Fibroblast of villous mesenchyme (primary cell): ENCODE measurements around the gene SPATC1L. TPM values are rescaled to one million over a fixed set of nuclear protein-coding genes. Genes with fewer than 3 reads are reported as not detected.

ENCODE experiments used
- DNase-seq: peaks from one replicate; pipeline ENCODE4 v3.0.0-alpha.2; 2010; ENCODE audit warnings: low read depth
- H3K4me3 ChIP-seq: 2 replicates; pipeline ENCODE4 v1.5.1; 2011; ENCODE audit warnings: low read depth, mild to moderate bottlenecking, low read length
- total RNA-seq: library from RNA; depleted of rRNA; stranded (reverse); fragments of >200 nt; gene quantifications from 2 replicates; pipeline ENCODE4 v1.2.3, GENCODE V29; 2012
- TF ChIP-seq, protein P1 (sequence below): IDR thresholded peaks from 2 replicates; pipeline ENCODE4 v1.5.1; 2012; ENCODE audit warnings: low read depth, mild to moderate bottlenecking, low read length; ENCODE audit not compliant: insufficient read depth

The SPATC1L gene
- total RNA-seq, 1 donor: 9.5 TPM

DNA sequence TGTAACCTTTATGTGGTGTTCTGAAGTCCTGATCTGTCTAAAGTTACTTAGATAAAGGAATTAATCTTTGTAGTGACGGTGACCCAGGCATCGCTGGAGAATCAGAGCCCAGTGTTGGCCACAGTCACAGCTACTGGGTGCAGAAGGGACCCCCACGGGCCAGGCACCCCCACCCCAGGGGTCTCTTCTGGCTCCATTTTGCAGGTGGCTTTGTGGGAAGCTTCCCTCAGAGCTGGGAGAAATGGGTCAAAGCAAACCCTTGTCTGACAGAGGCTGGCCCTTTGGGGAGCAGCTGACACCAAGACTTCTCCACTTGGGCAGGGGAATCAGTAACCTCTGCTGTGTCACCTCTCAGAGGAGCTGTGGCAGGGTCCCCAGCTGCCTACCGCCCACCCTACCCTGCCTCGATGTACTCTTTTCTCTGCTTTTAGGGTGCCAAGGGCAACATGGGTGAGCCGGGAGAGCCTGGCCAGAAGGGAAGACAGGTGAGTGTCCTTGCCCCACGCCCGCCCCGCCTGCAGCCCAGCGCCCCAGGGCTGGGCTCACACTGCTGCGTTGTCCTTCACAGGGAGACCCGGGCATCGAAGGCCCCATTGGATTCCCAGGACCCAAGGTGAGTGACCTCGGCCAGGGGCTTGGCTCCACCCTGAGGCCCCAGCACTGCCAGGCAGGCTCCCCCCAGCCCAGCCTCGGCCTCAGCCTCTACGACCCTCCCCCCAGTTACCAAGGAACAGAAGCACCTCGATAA lies 68.6 kb downstream of the SPATC1L start:
- TF ChIP-seq, protein P1, sequence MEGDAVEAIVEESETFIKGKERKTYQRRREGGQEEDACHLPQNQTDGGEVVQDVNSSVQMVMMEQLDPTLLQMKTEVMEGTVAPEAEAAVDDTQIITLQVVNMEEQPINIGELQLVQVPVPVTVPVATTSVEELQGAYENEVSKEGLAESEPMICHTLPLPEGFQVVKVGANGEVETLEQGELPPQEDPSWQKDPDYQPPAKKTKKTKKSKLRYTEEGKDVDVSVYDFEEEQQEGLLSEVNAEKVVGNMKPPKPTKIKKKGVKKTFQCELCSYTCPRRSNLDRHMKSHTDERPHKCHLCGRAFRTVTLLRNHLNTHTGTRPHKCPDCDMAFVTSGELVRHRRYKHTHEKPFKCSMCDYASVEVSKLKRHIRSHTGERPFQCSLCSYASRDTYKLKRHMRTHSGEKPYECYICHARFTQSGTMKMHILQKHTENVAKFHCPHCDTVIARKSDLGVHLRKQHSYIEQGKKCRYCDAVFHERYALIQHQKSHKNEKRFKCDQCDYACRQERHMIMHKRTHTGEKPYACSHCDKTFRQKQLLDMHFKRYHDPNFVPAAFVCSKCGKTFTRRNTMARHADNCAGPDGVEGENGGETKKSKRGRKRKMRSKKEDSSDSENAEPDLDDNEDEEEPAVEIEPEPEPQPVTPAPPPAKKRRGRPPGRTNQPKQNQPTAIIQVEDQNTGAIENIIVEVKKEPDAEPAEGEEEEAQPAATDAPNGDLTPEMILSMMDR: no peak
- no peak for DNase-seq
- no peak overlapping the region for H3K4me3 ChIP-seq

DNA sequence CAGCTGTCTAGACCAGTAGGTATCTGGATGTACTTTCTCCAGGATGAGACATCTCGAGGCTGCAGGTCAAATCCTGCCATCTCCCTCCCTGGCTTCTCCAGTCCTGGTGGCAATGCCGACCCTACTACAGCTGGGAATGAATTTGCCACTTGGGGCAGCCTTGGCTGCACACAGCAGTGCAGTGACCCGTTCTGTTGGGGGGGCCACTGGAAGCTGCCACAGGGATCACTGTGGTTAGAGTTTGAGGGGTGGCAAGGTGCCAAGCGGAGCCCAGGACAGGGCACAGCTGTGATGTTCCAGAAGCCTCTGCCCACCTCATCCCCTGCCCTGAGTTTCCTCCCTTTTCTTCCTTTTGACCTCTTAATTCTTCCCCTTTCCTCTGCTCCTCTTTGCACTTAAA lies 69.3 kb downstream of the SPATC1L start:
- H3K4me3 ChIP-seq: no peak overlapping the region
- TF ChIP-seq, protein P1: no peak
- no peak for DNase-seq

DNA sequence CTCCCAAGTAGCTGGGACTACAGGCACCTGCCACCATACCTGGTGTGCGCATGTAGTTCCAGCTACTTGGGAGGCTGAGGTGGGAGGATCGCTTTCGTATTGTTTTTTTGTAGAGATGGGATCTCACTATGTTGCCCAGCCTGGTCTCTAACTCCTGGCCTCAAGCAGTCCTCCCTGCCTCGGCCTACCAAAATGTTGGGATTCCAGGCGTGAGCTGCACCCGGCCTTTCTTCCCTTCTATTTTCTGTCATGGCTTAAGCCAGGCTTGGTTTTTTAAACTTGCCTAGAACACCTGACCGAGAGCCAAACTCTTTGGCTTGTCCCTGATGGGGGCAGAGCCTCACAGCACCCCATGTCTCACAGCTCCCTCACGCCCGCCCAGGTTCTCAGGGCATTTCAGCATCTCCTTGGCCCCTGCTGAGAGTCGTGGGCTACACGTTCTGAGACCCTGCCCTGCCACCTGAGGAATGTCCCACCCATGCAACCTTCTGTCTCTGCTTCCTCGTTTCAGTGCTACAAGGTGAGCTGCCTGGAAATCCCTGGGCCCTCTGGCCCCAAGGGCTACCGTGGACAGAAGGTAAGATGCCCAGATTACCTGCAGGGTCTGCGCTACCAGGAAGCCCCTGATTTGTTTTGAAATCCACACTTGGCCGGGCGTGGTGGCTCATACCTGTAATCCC lies 70.6 kb downstream of the SPATC1L start:
- DNase-seq: no peak
- TF ChIP-seq, protein P1: no peak
- H3K4me3 ChIP-seq: no peak overlapping the region

DNA sequence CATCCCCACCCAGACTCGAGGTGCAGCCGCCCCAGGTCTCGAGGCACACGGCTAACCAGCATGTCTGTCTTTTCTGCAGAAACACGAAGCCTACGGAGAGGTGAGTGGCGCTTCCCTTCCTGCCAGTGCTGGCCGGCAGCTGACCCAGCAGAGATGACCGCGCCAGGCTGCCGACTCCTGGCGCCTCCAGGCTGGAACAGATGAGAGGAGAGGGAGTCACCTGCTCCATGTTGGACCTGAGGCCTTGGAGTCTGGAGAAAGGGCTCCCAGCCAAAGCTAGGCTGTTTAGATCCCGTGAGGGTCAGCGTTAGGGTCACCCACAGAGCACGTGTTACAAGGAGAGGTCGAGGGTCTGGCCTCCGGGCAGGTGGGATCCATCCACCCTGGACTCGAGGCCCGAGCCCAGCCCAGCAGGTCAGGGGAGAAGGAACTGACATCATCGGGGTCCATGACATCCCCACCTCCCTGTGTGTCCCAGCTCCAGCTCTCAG lies 71.5 kb downstream of the SPATC1L start:
- DNase-seq: no peak
- TF ChIP-seq, protein P1: no peak
- H3K4me3 ChIP-seq: no peak overlapping the region

DNA sequence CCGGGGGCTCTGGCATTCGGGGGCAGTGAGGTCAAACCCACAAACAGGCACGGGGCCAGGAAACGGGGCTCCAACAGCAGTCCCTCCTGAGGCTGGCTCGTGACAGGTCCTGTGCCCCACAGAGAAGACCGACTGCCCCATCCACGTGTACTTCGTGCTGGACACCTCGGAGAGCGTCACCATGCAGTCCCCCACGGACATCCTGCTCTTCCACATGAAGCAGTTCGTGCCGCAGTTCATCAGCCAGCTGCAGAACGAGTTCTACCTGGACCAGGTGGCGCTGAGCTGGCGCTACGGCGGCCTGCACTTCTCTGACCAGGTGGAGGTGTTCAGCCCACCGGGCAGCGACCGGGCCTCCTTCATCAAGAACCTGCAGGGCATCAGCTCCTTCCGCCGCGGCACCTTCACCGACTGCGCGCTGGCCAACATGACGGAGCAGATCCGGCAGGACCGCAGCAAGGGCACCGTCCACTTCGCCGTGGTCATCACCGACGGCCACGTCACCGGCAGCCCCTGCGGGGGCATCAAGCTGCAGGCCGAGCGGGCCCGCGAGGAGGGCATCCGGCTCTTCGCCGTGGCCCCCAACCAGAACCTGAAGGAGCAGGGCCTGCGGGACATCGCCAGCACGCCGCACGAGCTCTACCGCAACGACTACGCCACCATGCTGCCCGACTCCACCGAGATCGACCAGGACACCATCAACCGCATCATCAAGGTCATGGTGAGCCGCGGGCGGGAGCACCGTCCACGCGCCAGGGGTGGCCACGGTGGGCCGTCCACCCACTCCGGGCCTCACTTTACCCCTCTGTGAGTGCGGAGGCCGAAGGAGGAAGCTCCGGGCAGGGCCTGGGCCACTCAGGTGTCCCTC lies 72.2 kb downstream of the SPATC1L start:
- TF ChIP-seq, protein P1: no peak
- DNase-seq: no peak
- no peak overlapping the region for H3K4me3 ChIP-seq

DNA sequence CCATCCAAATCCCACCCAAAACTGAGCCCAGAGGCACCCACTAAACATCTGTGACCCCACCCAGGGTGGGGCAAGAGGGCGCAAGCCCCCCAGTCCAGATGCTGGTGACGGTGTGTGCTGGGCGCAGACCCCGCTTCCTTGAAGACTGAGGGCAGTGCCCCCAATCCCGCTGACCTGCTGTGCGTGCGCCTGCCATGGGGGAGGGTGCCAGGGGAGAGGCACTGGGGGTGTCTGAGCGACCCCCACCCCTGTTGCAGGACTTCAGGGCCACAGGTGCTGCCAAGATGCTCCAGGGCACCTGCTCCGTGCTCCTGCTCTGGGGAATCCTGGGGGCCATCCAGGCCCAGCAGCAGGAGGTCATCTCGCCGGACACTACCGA lies 73.1 kb downstream of the SPATC1L start:
- no peak for DNase-seq
- H3K4me3 ChIP-seq: no peak overlapping the region
- TF ChIP-seq, protein P1: no peak

Other genes with a start within 250 kb of the SPATC1L start
- gene COL6A1, start 202.7 kb downstream of the SPATC1L start, total RNA-seq: 538 and 819 TPM in 2 replicates
- 487 and 812 TPM in 2 replicates for gene COL6A2, start 86.3 kb downstream of the SPATC1L start, total RNA-seq
- gene FTCD, start 28.9 kb downstream of the SPATC1L start, total RNA-seq: under 0.01 and 0.43 TPM in 2 replicates
- 139 and 182 TPM in 2 replicates for gene LSS, start 44.3 kb upstream of the SPATC1L start, total RNA-seq
- 60.9 and 67.6 TPM in 2 replicates for gene MCM3AP, start 101.2 kb upstream of the SPATC1L start, total RNA-seq
- gene YBEY, start 101.9 kb upstream of the SPATC1L start, total RNA-seq: 10.3 and 10.4 TPM in 2 replicates
- gene C21orf58, start 139.4 kb upstream of the SPATC1L start, total RNA-seq: 5.5 and 5.6 TPM in 2 replicates
- gene PCNT, start 139.7 kb upstream of the SPATC1L start, total RNA-seq: 21.6 and 23.8 TPM in 2 replicates